ENCODE measurements around the gene CDK17.

GRCh38 chr12:96289067-96289466 is 111.2 kb downstream of the CDK17 start:
- TF ChIP-seq ZBTB7A (IDR thresholded peaks at IDR 0.05; ENCODE audit: low read depth): no peak
- TF ChIP-seq EGR1 (IDR thresholded peaks at IDR 0.05): no peak
- TF ChIP-seq CEBPB (IDR thresholded peaks at IDR 0.05): no peak
- no peak for TF ChIP-seq NFIC (IDR thresholded peaks at IDR 0.05)
- TF ChIP-seq MAX (IDR thresholded peaks at IDR 0.05): no peak
- no peak for TF ChIP-seq REST (IDR thresholded peaks at IDR 0.05; ENCODE audit: low read depth)
- no peak for TF ChIP-seq RAD21 (IDR thresholded peaks at IDR 0.05; ENCODE audit: low read depth)
- no peak for TF ChIP-seq USF1 (IDR thresholded peaks at IDR 0.05)
- no peak for TF ChIP-seq TCF12 (IDR thresholded peaks at IDR 0.05; ENCODE audit: low read depth)
- no peak for TF ChIP-seq EP300 (IDR thresholded peaks at IDR 0.05; ENCODE audit: borderline replicate concordance)
- TF ChIP-seq TAF1 (IDR thresholded peaks at IDR 0.05; ENCODE audit: low read depth): no peak
- TF ChIP-seq CREB1 (IDR thresholded peaks at IDR 0.05; ENCODE audit: low read depth): no peak
- no peak for TF ChIP-seq FOXM1 (IDR thresholded peaks at IDR 0.05; ENCODE audit: borderline replicate concordance, low read depth)
- no peak for TF ChIP-seq YY1 (IDR thresholded peaks at IDR 0.05; ENCODE audit: low read depth)
